ENCODE measurements around the gene CD274.
"Not testable (repeated sequence)": the region's sequence is repeated elsewhere in the genome, so short reads cannot be mapped to it uniquely, and the experiment has no call there.

Gene CD274

GRCh38 chr9:5450359-5451091 is at the start of gene CD274:
CD274 (plus strand) TSS chr9:5450542; CDS start chr9:5456114, 5,572 bp downstream.
- peak; percentile 84 for DNase-seq

- no peak for DNase-seq
Measured at GRCh38 chr9:5402217-5402616, 48.1 kb upstream of the CD274 start.

GRCh38 chr9:5408596-5408995 is 41.7 kb upstream of the CD274 start:
- DNase-seq, result no peak

- DNase-seq, result no peak
Measured at GRCh38 chr9:5416953-5417352, 33.4 kb upstream of the CD274 start.

GRCh38 chr9:5418481-5418880 is 31.9 kb upstream of the CD274 start:
- DNase-seq, result no peak

GRCh38 chr9:5419987-5420386 is 30.4 kb upstream of the CD274 start:
- DNase-seq, result no peak

GRCh38 chr9:5421163-5421562 is 29.2 kb upstream of the CD274 start:
- DNase-seq, result no peak

- DNase-seq, result no peak
Measured at GRCh38 chr9:5422276-5422675, 28.1 kb upstream of the CD274 start.

- peak; percentile 23 for DNase-seq
Measured at GRCh38 chr9:5425006-5425628, 25.2 kb upstream of the CD274 start.

- DNase-seq, result no peak
Measured at GRCh38 chr9:5427005-5427404, 23.3 kb upstream of the CD274 start.

- DNase-seq, result no peak
Measured at GRCh38 chr9:5428172-5428571, 22.2 kb upstream of the CD274 start.

GRCh38 chr9:5428794-5429528 is 21.4 kb upstream of the CD274 start:
- peak; percentile 24 for DNase-seq

GRCh38 chr9:5429873-5430564 is 20.3 kb upstream of the CD274 start:
- DNase-seq, result no peak

- DNase-seq, result no peak
Measured at GRCh38 chr9:5430912-5431311, 19.4 kb upstream of the CD274 start.

GRCh38 chr9:5432890-5433289 is 17.5 kb upstream of the CD274 start:
- DNase-seq, result not testable (repeated sequence)

GRCh38 chr9:5433328-5433727 is 17.0 kb upstream of the CD274 start:
- not testable (repeated sequence) for DNase-seq

GRCh38 chr9:5433841-5434810 is 16.2 kb upstream of the CD274 start:
- DNase-seq, result not testable (repeated sequence)

- DNase-seq, result no peak
Measured at GRCh38 chr9:5435912-5436311, 14.4 kb upstream of the CD274 start.

- no peak for DNase-seq
Measured at GRCh38 chr9:5436441-5436840, 13.9 kb upstream of the CD274 start.

- DNase-seq, result peak; percentile 91
Measured at GRCh38 chr9:5437254-5438216, 12.8 kb upstream of the CD274 start, which contains the start of gene PLGRKT. PLGRKT (minus strand) TSS chr9:5437925; CDS start chr9:5431977, 5,948 bp downstream.

Measured in fibroblast of skin of right quadriceps (primary cell).